OCI-LY3 (cell line): Measurements from ENCODE around the gene LIMA1.

ENCODE experiments used
- H2AFZ ChIP-seq: fragments of 200-600, 300-600 bp; shearing (Covaris generic); 2 replicates; pipeline ENCODE4 v1.6.0; 2014; ENCODE audit warnings: antibody characterized with exemption, low read depth, low read length
- H3K27ac ChIP-seq: fragments of 200-600, 300-600 bp; sonication (generic); 2 replicates; pipeline ENCODE4 v1.5.1; 2014; ENCODE audit warnings: mild to moderate bottlenecking, low read length, moderate library complexity, mixed read lengths
- H3K27me3 ChIP-seq: fragments of 200-600, 300-600 bp; sonication (generic); 2 replicates; pipeline ENCODE4 v1.6.1; 2014; ENCODE audit warnings: low read depth, low read length, mixed read lengths
- H3K36me3 ChIP-seq: fragments of 200-600, 300-600 bp; sonication (generic); replicated peaks from 2 replicates; pipeline ENCODE3; 2014; ENCODE audit warnings: low read depth, low read length, mixed read lengths
- H3K4me1 ChIP-seq: fragments of 300-600, 200-600 bp; sonication (generic); 2 replicates; pipeline ENCODE4 v1.6.1; 2014; ENCODE audit warnings: low read length, mixed read lengths
- H3K4me2 ChIP-seq: fragments of 200-600, 300-600 bp; sonication (generic); 2 replicates; pipeline ENCODE4 v1.6.1; 2014; ENCODE audit warnings: low read length, mixed read lengths
- H3K4me3 ChIP-seq: fragments of 300-600, 200-600 bp; sonication (generic); 2 replicates; pipeline ENCODE4 v1.5.1; 2014; ENCODE audit warnings: antibody characterized with exemption, mild to moderate bottlenecking, low read length, moderate library complexity
- H3K79me2 ChIP-seq: fragments of 300-600, 200-600 bp; shearing (Covaris generic); 2 replicates; pipeline ENCODE4 v1.6.1; 2014; ENCODE audit warnings: mild to moderate bottlenecking, low read length, mixed read lengths
- H3K9ac ChIP-seq: fragments of 300-600, 200-600 bp; shearing (Covaris generic); 2 replicates; pipeline ENCODE4 v1.6.0; 2014; ENCODE audit warnings: mild to moderate bottlenecking, low read length, moderate library complexity
- H3K9me3 ChIP-seq: fragments of 200-600, 300-600 bp; shearing (Covaris generic); 2 replicates; pipeline ENCODE4 v1.6.1; 2014; ENCODE audit warnings: low read length, mixed read lengths; ENCODE audit not compliant: insufficient read depth
- H4K20me1 ChIP-seq: fragments of 200-600, 300-600 bp; sonication (generic); 2 replicates; pipeline ENCODE4 v1.6.1; 2016; ENCODE audit warnings: low read length, mixed read lengths; ENCODE audit not compliant: insufficient read depth
- CTCF ChIP-seq: fragments of 200-600, 300-600 bp; sonication (generic); IDR thresholded peaks from 2 replicates; pipeline ENCODE4 v1.5.1; 2014; ENCODE audit warnings: antibody characterized with exemption, low read length, low read depth
- EZH2phosphoT487 ChIP-seq: fragments of 200-600 bp; shearing (Covaris generic); IDR thresholded peaks from 2 replicates; pipeline ENCODE4 v1.6.1; 2018; ENCODE audit warnings: antibody characterized with exemption, mixed run types, low read depth

LIMA1 gene

GRCh38 chr12:50174971-50175715 lies 108.2 kb downstream of the LIMA1 start:
- Histone ChIP-seq H3K27ac (no peak overlapping the region), H2AFZ (no peak overlapping the region), H3K4me2 (no peak overlapping the region), H3K36me3 (peaks cover 24% of the 10 kb centered on the region), H4K20me1 (no peaks in the 10 kb centered on the region), H3K9me3 (no peaks in the 10 kb centered on the region), H3K9ac (no peak overlapping the region), H3K4me3 (no peak overlapping the region), H3K4me1 (no peaks in the 10 kb centered on the region), H3K27me3 (no peaks in the 10 kb centered on the region), H3K79me2 (no peaks in the 10 kb centered on the region)
- TF ChIP-seq CTCF: peak; percentile 68
- no peak for TF ChIP-seq EZH2phosphoT487

GRCh38 chr12:50167049-50167828 lies 116.1 kb downstream of the LIMA1 start, which contains the start of gene CERS5:
CERS5 (minus strand) TSS chr12:50167369; CDS start chr12:50167297, 72 bp downstream.
- peak within 1 kb of the TSS; percentile 92 for H2AFZ ChIP-seq
- H3K4me2 ChIP-seq: peak within 1 kb of the TSS; percentile 100
- H3K36me3 ChIP-seq: no peaks in the 10 kb centered on the region
- H3K4me3 ChIP-seq: peak within 1 kb of the TSS; percentile 94
- no peaks in the 10 kb centered on the region for H3K27me3 ChIP-seq
- H3K27ac ChIP-seq: peak within 1 kb of the TSS; percentile 71
- no peaks in the 10 kb centered on the region for H4K20me1 ChIP-seq
- no peaks in the 10 kb centered on the region for H3K9me3 ChIP-seq
- peaks cover 39% of the 10 kb centered on the region for H3K79me2 ChIP-seq
- no peak for TF ChIP-seq EZH2phosphoT487
- peak within 1 kb of the TSS; percentile 94 for H3K9ac ChIP-seq
- H3K4me1 ChIP-seq: peaks cover 10% of the 10 kb centered on the region; the same call in 1 of the 2 replicates

- Histone ChIP-seq H3K4me2 (peak overlapping the region; percentile 100), H3K27ac (peak overlapping the region; percentile 71), H4K20me1 (no peaks in the 10 kb centered on the region), H3K9me3 (no peaks in the 10 kb centered on the region), H2AFZ (peak overlapping the region; percentile 92), H3K27me3 (no peaks in the 10 kb centered on the region), H3K4me3 (peak overlapping the region; percentile 94), H3K79me2 (peaks cover 39% of the 10 kb centered on the region), H3K4me1 (peaks cover 10% of the 10 kb centered on the region; the same call in 1 of the 2 replicates), H3K9ac (peak overlapping the region; percentile 94), H3K36me3 (no peaks in the 10 kb centered on the region)
- TF ChIP-seq EZH2phosphoT487 (no peak), CTCF (no peak)
Observed at GRCh38 chr12:50166799-50167048, 116.6 kb downstream of the LIMA1 start.

- Histone ChIP-seq H3K4me2 (no peak overlapping the region), H3K27ac (no peak overlapping the region), H3K9me3 (no peaks in the 10 kb centered on the region), H3K27me3 (no peaks in the 10 kb centered on the region), H3K36me3 (no peaks in the 10 kb centered on the region), H3K4me3 (no peak overlapping the region), H2AFZ (no peak overlapping the region), H3K79me2 (peaks cover 42% of the 10 kb centered on the region), H4K20me1 (0 out of 2 replicates have a peak, but pooled peaks cover 3% of the 10 kb centered on the region), H3K9ac (no peak overlapping the region), H3K4me1 (peaks cover 10% of the 10 kb centered on the region; the same call in 1 of the 2 replicates)
- TF ChIP-seq CTCF: no peak
- TF ChIP-seq EZH2phosphoT487: no peak
Observed at GRCh38 chr12:50164963-50165362, 118.4 kb downstream of the LIMA1 start.
